Putamen (tissue), 1 donor: Measurements from ENCODE around the gene TOM1L2.
A peak's percentile ranks its signal among the peaks of the same experiment; 100 is the strongest.

ENCODE experiments used
- DNase-seq: peaks from one replicate; pipeline ENCODE4 v3.0.0-alpha.2; 2016; ENCODE audit warnings: low spot score

TOM1L2 gene

GRCh38 chr17:17836250-17836817 lies 135.9 kb downstream of the TOM1L2 start:
- DNase-seq = peak; percentile 98

DNA sequence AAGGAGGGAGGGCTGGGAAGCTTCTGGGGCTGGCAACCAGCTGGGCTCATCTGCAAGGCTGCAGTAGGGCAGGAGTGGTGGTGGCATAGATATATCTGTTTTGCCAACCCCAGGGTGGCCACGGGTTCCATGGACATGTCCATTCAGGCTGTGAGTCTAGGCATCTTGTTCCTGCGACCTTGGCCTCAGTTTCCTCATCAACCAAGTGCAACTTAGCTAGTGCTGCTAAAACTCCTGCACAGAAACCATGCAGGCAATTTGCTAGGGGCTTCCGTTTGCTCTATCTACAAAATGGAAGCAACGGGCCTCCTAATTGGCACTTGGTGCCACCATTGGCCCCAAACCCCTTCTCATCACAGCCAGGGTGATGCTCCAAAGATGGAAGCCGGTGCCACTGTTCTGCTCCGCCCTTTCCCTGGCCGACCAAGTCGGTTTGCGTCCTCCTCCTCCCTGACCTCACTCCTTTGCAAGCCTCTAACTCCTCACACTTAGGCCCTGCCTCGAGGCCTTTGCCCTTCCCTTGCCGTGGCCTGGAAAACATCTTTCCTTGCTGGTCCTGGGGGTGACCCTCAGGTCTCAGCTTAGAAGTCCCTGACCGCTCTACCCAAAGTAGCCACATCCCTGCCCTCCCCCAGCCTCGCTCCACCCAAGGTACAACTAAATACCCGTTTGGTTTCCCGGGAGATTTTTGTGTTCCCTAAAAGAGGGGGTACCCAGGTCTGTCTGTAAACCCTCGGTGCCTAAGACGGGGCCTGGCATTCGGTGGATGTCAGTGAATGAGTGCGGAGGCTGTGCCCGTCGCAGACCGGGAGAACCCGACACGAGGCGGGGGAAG lies 136.6 kb downstream of the TOM1L2 start:
- no peak for DNase-seq

GRCh38 chr17:17834974-17835373 lies 137.2 kb downstream of the TOM1L2 start:
- no peak for DNase-seq

- no peak for DNase-seq
Measured at GRCh38 chr17:17833658-17834357, 138.4 kb downstream of the TOM1L2 start.

GRCh38 chr17:17832032-17832363 lies 140.2 kb downstream of the TOM1L2 start:
- no peak for DNase-seq

- no peak for DNase-seq
Measured at GRCh38 chr17:17831208-17832031, 140.8 kb downstream of the TOM1L2 start.

GRCh38 chr17:17830740-17831207 lies 141.4 kb downstream of the TOM1L2 start:
- no peak for DNase-seq

DNA sequence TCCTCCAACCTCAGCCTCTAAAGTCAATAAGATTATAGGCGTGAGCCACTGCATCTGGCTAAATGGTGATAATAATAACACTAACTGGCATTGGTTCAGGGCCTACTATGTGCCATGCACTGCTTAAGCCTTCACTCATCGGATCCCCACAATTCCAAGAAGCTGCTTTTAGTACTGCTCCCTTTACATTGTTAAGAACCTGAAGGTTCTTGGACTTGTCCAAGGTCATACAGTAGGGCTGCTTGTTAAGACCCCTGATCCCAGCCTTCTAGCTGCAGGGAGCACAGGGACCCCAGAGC lies 142.0 kb downstream of the TOM1L2 start:
- DNase-seq = no peak

DNA sequence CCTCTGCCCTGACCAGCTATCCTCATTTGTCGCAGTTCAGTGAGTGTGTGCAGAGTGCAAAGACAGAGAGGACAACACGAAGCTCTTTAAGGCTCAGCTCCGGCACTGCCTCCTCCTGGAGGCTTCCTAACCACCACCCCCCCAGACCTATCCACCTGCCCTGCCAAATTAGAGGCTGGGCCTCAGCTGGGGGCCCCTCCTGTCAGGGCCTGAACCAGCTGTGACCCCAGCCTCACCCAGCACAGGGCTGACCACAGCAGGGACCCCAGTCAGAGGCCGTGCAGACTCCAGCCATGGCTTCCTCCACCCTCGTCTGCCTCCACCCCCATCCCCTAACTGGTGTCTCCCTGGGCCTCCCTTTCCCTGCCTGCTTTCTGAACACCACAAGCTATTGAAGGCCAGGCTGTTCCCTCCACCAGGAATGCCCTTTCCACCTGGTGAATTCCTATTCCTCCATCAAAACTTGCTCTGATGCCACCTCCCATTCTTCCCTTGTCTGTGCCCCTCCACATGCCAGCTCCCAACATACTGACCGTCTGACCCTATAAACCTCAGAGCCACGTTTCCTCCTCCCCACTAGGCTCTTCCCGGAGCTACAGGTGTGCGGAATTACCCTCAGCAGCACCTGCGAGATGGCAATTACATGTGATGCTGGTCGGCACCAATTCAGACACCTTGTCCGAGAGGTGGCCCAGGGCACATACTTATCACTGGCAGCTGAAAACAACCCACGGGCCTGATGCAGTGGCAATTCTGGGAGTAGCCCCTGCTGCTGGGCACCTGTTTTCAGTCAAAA lies 144.2 kb downstream of the TOM1L2 start:
- DNase-seq = no peak

DNA sequence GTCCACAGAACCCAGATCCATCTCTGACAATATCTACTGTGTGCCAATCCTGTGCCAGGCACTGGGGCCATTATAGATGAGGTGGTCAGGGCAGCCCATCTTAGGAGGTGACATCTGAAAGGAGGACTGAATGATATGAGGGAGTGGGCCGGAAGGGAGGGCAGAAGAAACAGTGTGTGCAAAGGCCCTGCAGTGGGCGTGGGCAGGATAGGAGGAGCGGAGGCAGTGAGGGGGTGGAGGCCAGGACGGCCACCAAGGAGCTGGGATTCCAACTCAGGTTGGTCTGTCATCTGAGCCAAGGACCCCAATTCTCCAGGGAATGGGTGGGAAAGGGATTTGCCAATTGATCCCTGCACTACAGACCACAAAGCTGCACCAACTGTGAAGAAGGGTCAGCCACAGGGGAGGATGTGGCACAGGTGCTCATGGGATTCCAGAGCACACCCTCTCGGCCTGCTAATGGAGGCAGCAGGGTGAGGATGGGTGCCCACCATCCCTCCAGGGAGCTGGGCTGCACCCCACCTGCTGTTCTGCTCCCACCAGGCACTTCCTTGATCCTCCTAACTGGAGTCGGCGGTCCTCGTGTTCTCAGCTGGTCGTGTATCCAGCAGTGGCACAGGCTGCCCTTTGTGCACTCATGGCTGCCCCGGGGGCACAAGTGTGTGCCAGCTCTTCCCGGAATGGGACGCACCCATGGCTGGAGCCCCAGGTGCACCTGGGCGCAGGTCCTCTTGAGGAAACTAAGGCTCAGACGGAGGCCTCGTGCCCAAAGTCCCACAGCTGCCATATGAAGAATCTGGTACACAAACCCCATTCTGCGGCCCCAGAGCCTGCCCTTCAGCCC lies 145.0 kb downstream of the TOM1L2 start:
- no peak for DNase-seq

DNA sequence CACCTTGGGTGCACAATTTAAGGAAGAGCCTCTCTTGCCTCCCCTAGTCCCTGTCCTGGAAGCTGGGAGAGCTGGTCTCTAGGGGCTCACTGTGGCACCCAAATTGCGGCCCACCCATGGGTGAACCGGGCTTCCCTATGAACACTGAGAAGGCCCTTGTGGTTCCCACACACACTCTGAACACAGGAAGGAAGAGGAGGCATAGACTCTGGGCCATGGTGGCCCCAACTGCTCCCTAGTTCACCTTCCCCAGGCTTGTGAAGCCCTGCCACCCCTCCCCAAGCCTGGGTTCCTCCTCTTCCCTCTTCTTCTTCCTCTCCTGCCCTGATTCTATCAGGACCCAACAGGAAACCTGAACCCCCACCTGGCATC lies 145.9 kb downstream of the TOM1L2 start:
- no peak for DNase-seq

DNA sequence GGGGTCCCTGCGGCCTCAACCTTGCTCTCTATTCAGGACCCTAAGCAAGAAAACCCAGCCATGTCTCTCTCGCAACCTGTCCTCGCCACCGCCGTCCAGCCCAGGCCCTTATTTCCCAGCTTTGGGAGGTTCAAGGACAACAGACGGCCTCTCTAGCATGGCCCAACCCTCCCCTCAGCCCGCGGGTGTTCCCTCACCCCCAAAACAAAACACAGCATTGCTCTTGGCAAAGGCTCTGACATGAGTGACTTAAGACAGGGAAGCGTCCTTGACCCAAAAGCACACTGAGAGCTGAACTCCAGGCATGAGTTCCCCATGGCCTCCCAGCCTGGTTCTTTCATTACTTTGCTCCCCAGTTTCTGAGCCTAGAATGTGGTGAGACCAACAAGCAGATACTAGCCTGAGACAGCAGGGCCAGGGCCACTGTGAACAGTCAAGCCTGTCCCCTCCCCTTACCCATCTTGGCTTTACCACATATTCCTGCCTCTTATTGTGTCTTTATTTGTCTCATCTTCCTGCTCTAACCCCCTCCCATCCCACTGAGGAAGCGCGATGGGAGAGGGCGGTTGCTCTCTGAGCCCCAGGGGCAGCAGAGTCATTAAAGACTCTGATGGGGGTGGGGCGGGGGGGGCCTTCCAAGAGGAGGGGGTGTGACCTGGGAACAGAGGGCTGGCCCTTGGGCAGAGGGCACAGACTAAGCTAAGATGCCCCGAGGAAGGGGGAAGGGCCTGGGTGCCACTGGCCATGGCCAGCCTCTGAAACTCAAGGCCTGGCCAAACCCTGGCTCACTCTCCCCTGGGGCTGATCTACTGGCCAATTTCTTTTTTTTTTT lies 147.2 kb downstream of the TOM1L2 start:
- no peak for DNase-seq

DNA sequence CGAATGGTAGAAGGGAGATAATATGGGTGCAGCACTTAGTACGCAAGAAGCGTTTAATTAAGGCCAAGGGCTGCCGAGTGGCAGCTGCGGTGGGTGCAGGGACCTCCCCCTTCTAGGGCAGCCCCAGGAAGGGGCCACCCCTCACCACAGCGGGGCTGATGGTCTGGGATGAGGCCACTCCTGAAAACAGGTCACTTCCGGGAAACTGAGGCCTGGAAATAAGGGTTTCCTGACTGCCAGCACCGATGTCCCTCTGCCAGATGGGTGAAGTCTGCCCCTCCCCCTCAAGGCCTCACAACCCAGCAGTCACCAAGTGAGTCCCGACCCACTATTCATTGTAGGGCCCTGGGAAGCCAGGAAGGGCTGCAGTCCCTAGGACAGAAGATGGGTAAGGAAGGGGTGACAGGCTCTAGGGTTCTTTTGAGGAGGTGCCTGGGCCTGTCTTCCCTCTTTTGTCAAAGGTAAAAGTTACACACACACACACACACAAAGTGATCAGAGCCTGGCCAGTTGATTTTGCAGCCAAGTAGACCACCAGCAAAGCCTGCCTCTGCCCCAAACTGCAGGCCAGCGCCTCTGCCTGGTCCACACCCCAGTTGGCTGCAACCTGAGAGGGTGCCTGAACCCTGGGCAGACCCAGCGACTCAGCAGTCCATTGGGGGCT lies 147.9 kb downstream of the TOM1L2 start:
- no peak for DNase-seq

- peak; percentile 94 for DNase-seq
Measured at GRCh38 chr17:17823433-17824118, 148.6 kb downstream of the TOM1L2 start.

DNA sequence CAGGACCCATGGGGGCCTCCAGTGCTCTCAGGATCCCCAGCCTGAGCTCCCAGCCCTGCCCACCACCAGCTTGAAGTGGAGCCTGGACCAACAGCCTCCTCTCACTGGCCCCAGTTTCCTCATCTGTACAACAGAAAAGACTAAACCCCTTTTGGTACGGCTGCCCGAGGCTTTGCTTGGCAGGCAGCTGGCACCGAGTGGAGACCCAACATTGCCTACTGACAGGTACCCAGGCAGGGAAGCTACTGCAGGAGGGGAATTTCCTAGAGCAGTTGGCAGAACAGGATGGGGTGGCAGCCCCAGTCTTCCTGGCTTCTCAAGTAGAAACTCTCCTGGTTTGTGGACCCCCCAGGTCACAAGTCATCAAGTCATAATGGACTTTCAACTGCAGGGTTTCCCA lies 149.6 kb downstream of the TOM1L2 start:
- no peak for DNase-seq

DNA sequence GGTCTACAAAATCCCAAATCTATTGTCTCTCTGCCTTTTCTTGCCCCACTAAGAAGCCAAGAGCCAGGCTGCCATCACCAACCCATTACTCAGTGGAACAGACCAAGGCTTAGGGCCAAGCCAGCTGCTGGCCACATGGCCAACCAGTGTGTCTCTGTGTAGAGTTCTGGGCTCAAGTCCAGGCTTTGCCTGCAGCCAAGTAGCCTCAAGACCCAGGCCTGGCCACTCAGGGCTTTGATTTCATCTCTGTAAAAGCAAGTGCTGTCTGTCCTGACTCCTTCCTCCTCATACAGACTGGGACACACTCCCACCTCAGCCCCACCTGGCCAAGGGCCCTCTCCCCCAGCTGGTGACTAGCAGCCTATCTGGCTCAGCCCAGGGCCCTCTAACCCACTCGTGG lies 150.0 kb downstream of the TOM1L2 start:
- DNase-seq = peak; percentile 95

DNA sequence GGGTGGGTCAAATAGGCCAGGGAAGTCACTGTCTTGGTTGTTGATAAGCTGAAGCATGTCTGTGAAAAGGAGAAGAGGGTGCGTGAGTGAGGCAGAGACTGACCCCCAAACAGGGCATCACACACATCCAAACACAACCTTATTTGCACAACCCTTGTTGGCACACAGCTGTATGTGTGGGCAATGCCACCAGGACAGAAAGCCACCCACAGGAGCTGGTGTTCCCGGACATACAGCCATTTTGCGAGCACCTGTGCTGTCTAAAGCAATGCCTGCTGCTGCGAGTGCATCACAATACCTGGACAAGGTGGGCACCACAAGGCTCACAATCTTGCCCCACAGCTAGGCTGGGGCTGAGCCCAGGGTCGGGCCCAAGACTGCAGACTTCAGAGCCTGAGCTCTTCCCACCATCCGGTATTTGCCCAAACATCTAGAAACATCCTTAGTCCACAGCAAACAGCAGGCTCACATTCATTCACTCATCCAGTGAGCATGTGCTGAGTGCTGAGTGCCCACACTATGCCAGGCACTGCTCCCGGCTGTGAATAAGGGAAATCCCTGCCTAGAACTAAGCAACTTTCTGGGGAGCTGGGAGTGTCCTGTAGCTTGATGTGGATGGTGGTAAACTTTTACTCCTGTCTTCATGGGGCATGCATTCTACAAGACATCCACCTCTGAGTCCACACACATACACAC lies 151.6 kb downstream of the TOM1L2 start:
- DNase-seq = no peak

DNA sequence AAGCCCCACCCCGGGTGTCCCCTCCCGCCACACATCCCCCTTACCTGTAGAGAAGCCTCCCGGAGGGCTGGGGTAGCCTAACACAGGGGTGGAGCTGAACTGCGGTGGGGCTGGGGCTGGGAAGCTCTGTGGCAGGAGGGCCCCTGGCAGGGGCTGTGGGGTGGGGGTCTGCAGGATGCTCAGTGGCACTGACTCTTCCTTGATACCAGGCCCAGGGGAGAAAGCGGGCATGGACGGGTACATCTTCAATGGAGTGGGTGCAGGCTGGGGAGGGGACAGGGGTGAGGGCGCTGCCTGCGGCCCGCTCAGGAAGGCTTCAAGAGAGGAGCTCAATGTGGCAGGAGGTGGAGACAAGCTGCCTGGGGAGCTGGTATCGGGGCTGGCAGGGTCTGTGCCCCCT lies 152.2 kb downstream of the TOM1L2 start:
- no peak for DNase-seq
